Transverse colon (tissue), 4 donors: Measurements from ENCODE around the gene TPST2. TPM values are rescaled to one million over a fixed set of nuclear protein-coding genes. Genes with fewer than 3 reads are reported as not detected.

ENCODE experiments used
- DNase-seq: peaks from one replicate; pipeline ENCODE4 v3.0.0-alpha.2; 2019
- H3K27ac ChIP-seq, 4 donors: fragments of 200-600 bp; sonication (generic); 2 replicates each; pipeline ENCODE4 v1.5.1; 2016 to 2018; ENCODE audit warnings: inconsistent platforms in 4 of 4
- H3K27me3 ChIP-seq: fragments of 200-600 bp; sonication (generic); 2 replicates; pipeline ENCODE4 v1.5.1; 2017; ENCODE audit warnings: inconsistent platforms
- H3K36me3 ChIP-seq, 4 donors: fragments of 200-600 bp; sonication (generic); 2 replicates each; pipeline ENCODE4 v1.5.1; 2017 to 2019; ENCODE audit warnings: inconsistent platforms in 4 of 4
- H3K4me1 ChIP-seq, 4 donors: fragments of 200-600 bp; sonication (generic); 2 replicates each; pipeline ENCODE4 v1.5.1; 2017 to 2020; ENCODE audit warnings: inconsistent platforms in 4 of 4
- H3K4me3 ChIP-seq, 4 donors: fragments of 200-600 bp; sonication (generic); 1 replicate in 1 of 4; 2 replicates in 3 of 4; pipeline versions ENCODE4 v1.5.1 to v1.6.1; 2017 to 2019; ENCODE audit warnings: inconsistent platforms in 4 of 4
- H3K9me3 ChIP-seq, 2 donors: fragments of 200-600 bp; sonication (generic); 2 replicates each; pipeline ENCODE4 v1.5.1; 2017 to 2019; ENCODE audit warnings: inconsistent platforms in 2 of 2
- EP300 ChIP-seq: sonication (generic); formaldehyde crosslinking; IDR thresholded peaks from one replicate; pipeline ENCODE4 v1.6.1; 2017; ENCODE audit warnings: antibody characterized with exemption, low read depth
- POLR2A ChIP-seq: fragments of 450-650 bp; IDR thresholded peaks from one replicate; pipeline ENCODE4 v1.6.1; 2016; ENCODE audit warnings: antibody characterized with exemption, mild to moderate bottlenecking, moderate library complexity
- POLR2AphosphoS5 ChIP-seq, 3 donors: sonication (generic); formaldehyde crosslinking; IDR thresholded peaks; one replicate each; pipeline ENCODE4 v1.6.1; 2016; ENCODE audit warnings: antibody characterized with exemption in 3 of 3
- WGBS, 2 donors: methylation state at CpG; one replicate each; pipeline ENCODE4 v1.1.5; 2018; ENCODE audit warnings: low coverage in 1 of 2; 5-methylcytosine and 5-hydroxymethylcytosine counted together
- in situ Hi-C, 4 donors: fragments of 200-750 bp; cut with MboI; loops; one replicate each; pipeline versions ENCODE4 v1.15.0 to v1.15.1; 2017; ENCODE audit warnings: low sequenced_read_pairs in 3 of 4, low pct_ligation_motif_present in 1 of 4, low pct_unique_long_range_greater_than_20kb in 1 of 4
- intact Hi-C: fragments of 100-400 bp; cut with DNase I; formaldehyde crosslinking; loops from one replicate; pipeline ENCODE4 v1.15.1; 2023; ENCODE audit warnings: low total_unique reads
- total RNA-seq, 4 donors: library from RNA; depleted of rRNA; stranded (reverse); fragments of >200 nt; gene quantifications; one replicate each; pipeline ENCODE4 v1.1.0, GENCODE V29; 2016
- TF ChIP-seq, protein P1 (sequence below), 5 experiments: fragments of 200-600 bp in 3 of 5; fragments of 450-650 bp in 2 of 5; sonication (generic) in 3 of 5; IDR thresholded peaks; 1 replicate in 2 of 5; 2 replicates in 3 of 5; pipeline ENCODE4 v1.5.1; 2016 to 2017; ENCODE audit warnings: antibody characterized with exemption in 5 of 5, inconsistent platforms in 3 of 5, mild to moderate bottlenecking in 2 of 5, moderate library complexity in 1 of 5

Gene TPST2
- total RNA-seq, 4 donors from 2014 or later: 14.3 to 35.6 (median 26.8) TPM

GRCh38 chr22:26558248-26558895 lies 31.6 kb downstream of the TPST2 start:
- no peaks in the 10 kb centered on the region for H3K27me3 ChIP-seq
- no peak overlapping the region for H3K27ac ChIP-seq
- intact Hi-C loops (no loop called here), in situ Hi-C loops (no loop called here)
- TF ChIP-seq POLR2AphosphoS5 (IDR thresholded peaks at IDR 0.05): no peak
- TF ChIP-seq POLR2A: no peak
- TF ChIP-seq, protein P1, sequence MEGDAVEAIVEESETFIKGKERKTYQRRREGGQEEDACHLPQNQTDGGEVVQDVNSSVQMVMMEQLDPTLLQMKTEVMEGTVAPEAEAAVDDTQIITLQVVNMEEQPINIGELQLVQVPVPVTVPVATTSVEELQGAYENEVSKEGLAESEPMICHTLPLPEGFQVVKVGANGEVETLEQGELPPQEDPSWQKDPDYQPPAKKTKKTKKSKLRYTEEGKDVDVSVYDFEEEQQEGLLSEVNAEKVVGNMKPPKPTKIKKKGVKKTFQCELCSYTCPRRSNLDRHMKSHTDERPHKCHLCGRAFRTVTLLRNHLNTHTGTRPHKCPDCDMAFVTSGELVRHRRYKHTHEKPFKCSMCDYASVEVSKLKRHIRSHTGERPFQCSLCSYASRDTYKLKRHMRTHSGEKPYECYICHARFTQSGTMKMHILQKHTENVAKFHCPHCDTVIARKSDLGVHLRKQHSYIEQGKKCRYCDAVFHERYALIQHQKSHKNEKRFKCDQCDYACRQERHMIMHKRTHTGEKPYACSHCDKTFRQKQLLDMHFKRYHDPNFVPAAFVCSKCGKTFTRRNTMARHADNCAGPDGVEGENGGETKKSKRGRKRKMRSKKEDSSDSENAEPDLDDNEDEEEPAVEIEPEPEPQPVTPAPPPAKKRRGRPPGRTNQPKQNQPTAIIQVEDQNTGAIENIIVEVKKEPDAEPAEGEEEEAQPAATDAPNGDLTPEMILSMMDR (IDR thresholded peaks at IDR 0.05): no peak
- TF ChIP-seq EP300: no peak
- no peaks in the 10 kb centered on the region for H3K9me3 ChIP-seq
- no peak overlapping the region for H3K4me3 ChIP-seq
- no peaks in the 10 kb centered on the region for H3K36me3 ChIP-seq
- WGBS, 2 donors: 82 to 83% methylated on average over 1 to 3 of the region's 3 CpGs
- no peak for DNase-seq
- H3K4me1 ChIP-seq: no peaks in the 10 kb centered on the region

- Histone ChIP-seq H3K27ac (no peak overlapping the region), H3K9me3 (no peaks in the 10 kb centered on the region), H3K27me3 (no peaks in the 10 kb centered on the region), H3K4me3 (no peak overlapping the region), H3K36me3 (no peaks in the 10 kb centered on the region), H3K4me1 (no peaks in the 10 kb centered on the region)
- TF ChIP-seq, protein P1 (IDR thresholded peaks at IDR 0.05): no peak
- TF ChIP-seq EP300: no peak
- no peak for TF ChIP-seq POLR2AphosphoS5 (IDR thresholded peaks at IDR 0.05)
- no peak for TF ChIP-seq POLR2A
- no peak for DNase-seq
- 92 to 100% methylated on average over 3 to 5 of the region's 5 CpGs for WGBS, 2 donors
- intact Hi-C loops (no loop called here), in situ Hi-C loops (no loop called here)
Measured at GRCh38 chr22:26556904-26557303, 33.0 kb downstream of the TPST2 start.

- in situ Hi-C loops (no loop called here), intact Hi-C loops (no loop called here)
- H3K36me3 ChIP-seq: no peaks in the 10 kb centered on the region
- 97% methylated on average over 11 of the region's 11 CpGs; no CpG with 5 or more reads in 1 of the 2 donors for WGBS, 2 donors
- TF ChIP-seq, protein P1 (IDR thresholded peaks at IDR 0.05): no peak
- TF ChIP-seq EP300: no peak
- TF ChIP-seq POLR2A: no peak
- TF ChIP-seq POLR2AphosphoS5 (IDR thresholded peaks at IDR 0.05): no peak
- no peaks in the 10 kb centered on the region for H3K4me1 ChIP-seq
- no peaks in the 10 kb centered on the region for H3K9me3 ChIP-seq
- H3K27me3 ChIP-seq: no peaks in the 10 kb centered on the region
- H3K4me3 ChIP-seq: no peak overlapping the region
- no peak overlapping the region for H3K27ac ChIP-seq
- DNase-seq: no peak
Measured at GRCh38 chr22:26555478-26555877, 34.5 kb downstream of the TPST2 start.

DNA sequence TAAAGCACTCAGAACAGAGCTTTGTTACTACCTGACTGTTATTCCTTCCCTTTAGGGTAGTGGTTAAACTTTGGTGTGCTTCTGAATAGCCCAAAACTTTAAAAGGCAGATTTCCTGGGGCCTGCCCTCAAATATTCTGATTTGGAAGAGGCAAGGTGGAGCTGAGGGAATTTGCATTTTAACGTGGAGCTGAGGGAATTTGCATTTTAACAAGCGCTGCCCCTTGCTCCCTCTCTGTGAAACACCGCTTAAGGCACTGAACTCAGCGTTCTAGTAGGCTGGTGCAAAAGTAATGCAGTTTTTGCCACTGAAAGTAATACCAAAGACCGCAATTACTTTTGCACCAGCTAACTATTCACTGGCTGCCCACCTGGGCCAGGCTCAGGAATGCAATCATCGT lies 35.0 kb downstream of the TPST2 start:
- in situ Hi-C loops (no loop called here), intact Hi-C loops (no loop called here)
- Histone ChIP-seq H3K4me3 (no peak overlapping the region), H3K27me3 (no peaks in the 10 kb centered on the region), H3K9me3 (no peaks in the 10 kb centered on the region), H3K36me3 (no peaks in the 10 kb centered on the region), H3K4me1 (no peaks in the 10 kb centered on the region), H3K27ac (no peak overlapping the region)
- no peak for TF ChIP-seq POLR2A
- TF ChIP-seq, protein P1 (IDR thresholded peaks at IDR 0.05): no peak
- no peak for TF ChIP-seq EP300
- no peak for TF ChIP-seq POLR2AphosphoS5 (IDR thresholded peaks at IDR 0.05)
- 87% methylated on average over 6 of the region's 6 CpGs; no CpG with 5 or more reads in 1 of the 2 donors for WGBS, 2 donors
- no peak for DNase-seq
